Measurements from ENCODE around the gene GLYR1. TPM values are rescaled to one million over a fixed set of nuclear protein-coding genes. Genes with fewer than 3 reads are reported as not detected.

The GLYR1 gene
- polyA plus RNA-seq, 3 donors = 20.6 to 45.3 (median 44.4) TPM

DNA sequence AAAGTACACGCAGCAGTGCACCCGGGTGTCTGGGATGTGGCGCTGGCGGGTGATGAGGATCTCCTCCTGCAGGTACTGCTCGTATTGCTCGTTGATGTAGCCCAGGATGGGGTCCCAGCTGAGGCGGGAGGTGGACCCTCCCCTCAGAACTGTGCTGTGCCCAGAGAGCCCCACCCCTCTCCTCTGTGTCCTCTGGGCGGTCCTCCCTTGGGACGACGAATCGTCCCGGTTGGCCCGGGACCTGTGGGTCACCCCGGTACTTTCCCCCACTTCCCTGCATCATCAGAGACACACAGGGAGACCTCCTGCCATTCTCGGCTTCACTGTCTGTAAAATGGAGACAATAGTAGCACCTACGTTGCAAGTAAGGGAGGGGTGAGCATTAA lies 63.1 kb downstream of the GLYR1 start:
- 69 to 79% (median 77%) methylated on average over 13 to 16 of the region's 16 CpGs for WGBS, 3 donors
- no peak overlapping the region for H3K27ac ChIP-seq (ENCODE audit: low read depth, low read length)

- H3K27ac ChIP-seq (ENCODE audit: low read depth, low read length) = no peak overlapping the region
- WGBS, 3 donors = 87 to 89% (median 87%) methylated on average over 21 to 25 of the region's 25 CpGs
Measured at GRCh38 chr16:4783251-4783950, 63.7 kb downstream of the GLYR1 start.

- no peak overlapping the region for H3K27ac ChIP-seq (ENCODE audit: low read depth, low read length)
- WGBS, 3 donors = 80 to 92% (median 87%) methylated on average over 4 of the region's 4 CpGs
Measured at GRCh38 chr16:4780235-4780634, 66.9 kb downstream of the GLYR1 start.

DNA sequence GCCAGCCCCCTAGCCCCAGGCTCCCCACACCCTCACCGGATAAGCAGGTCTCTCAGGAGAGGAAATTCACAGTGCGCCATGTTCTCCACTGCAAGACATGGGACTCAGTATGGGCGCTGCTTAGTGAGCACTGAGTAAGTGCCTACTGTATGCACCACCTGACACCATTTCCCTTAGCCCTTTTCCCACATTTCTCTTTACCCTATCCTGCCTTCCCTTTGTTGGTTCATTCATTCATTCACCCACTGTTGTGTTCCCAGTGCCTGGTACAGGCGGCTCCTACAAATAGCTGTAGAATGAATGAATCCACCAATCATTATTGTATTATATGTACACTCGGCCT lies 69.1 kb downstream of the GLYR1 start:
- WGBS, 3 donors = 86 to 90% (median 89%) methylated on average over 5 of the region's 5 CpGs
- H3K27ac ChIP-seq (ENCODE audit: low read depth, low read length) = no peak overlapping the region

- 80 to 89% (median 85%) methylated on average over 17 of the region's 17 CpGs for WGBS, 3 donors
- no peak overlapping the region for H3K27ac ChIP-seq (ENCODE audit: low read depth, low read length)
Measured at GRCh38 chr16:4777339-4778049, 69.6 kb downstream of the GLYR1 start.

DNA sequence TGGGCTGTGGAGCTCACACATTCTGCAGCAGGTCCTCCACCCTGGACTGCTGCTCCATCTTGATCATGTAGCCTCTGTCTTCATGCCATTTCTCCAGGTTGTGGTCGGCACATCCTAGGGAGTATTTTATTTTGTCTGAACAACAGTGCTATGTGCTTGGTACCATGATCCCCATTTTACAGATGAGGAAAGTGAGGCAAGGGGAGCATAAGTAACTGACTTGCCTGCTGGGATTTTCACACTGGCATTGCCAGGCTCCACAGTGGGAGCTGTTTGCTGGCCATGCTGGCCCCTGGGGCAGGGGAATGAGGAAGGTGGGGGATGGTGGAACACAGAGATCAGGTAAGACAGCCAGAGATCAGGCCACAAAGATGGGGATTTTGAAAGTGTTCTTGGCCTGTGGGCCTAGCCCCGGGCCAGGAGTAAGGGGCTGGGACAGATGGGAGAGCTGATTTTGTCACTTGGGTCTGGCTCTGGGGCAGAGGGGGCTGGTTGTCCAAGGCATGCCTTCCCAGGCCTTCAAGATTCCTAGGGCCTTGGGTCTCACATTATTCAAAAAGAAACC lies 70.9 kb downstream of the GLYR1 start:
- WGBS, 3 donors = 82 to 92% (median 92%) methylated on average over 2 of the region's 2 CpGs
- H3K27ac ChIP-seq (ENCODE audit: low read depth, low read length) = no peak overlapping the region

DNA sequence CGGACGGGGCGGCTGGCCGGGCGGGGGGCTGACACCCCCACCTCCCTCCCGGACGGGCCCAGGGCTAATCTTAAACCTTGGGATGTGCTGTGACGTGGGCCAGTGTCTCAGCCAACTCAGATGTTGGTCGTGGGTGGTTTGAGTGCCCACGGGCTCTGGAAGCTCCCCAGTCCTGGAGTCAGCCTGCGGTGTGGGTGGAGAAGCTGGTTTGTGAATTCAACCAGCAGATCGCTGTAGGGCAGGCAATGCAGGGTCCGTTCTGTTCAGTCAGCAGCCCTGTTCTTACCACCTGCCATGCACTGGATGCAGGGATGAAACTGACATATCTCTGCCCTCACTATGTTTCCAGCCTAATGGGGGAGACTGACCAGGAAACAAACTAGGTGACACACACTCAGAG lies 72.1 kb downstream of the GLYR1 start:
- H3K27ac ChIP-seq (ENCODE audit: low read depth, low read length) = no peak overlapping the region
- WGBS, 3 donors = 78 to 94% (median 81%) methylated on average over 8 to 13 of the region's 13 CpGs

- H3K27ac ChIP-seq (ENCODE audit: low read depth, low read length) = no peak overlapping the region
- 84 to 90% (median 87%) methylated on average over 5 of the region's 5 CpGs for WGBS, 3 donors
Measured at GRCh38 chr16:4772351-4772750, 74.7 kb downstream of the GLYR1 start.

DNA sequence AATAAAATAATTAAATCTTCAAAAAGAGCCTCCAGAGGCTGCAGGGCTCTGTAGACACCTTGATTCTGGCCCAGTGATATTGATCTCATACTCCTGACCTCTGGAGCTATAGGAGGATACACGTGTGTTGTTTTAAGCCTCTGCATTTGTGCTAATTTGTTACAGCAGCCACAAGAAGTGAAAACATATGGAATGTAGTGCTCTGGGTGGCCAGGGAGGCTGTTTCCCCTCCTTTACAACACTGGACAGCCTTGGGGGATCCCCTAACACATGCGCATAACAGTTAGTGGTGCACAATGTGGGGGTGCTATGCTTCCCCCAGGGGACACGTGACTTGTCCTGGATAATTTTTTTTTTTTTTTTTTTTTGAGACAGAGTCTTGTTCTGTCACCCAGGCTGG lies 75.4 kb downstream of the GLYR1 start:
- 56 to 74% (median 73%) methylated on average over 3 of the region's 3 CpGs for WGBS, 3 donors
- no peak overlapping the region for H3K27ac ChIP-seq (ENCODE audit: low read depth, low read length)

GRCh38 chr16:4769306-4769638 lies 77.8 kb downstream of the GLYR1 start:
- 47 to 53% (median 49%) methylated on average over 7 of the region's 7 CpGs for WGBS, 3 donors
- no peak overlapping the region for H3K27ac ChIP-seq (ENCODE audit: low read depth, low read length)

GRCh38 chr16:4768549-4769305 lies 78.4 kb downstream of the GLYR1 start:
- H3K27ac ChIP-seq (ENCODE audit: low read depth, low read length) = no peak overlapping the region
- WGBS, 3 donors = 4 to 8% (median 4%) methylated on average over 48 of the region's 48 CpGs

GRCh38 chr16:4767872-4768548 lies 79.1 kb downstream of the GLYR1 start:
- WGBS, 3 donors = 40 to 50% (median 46%) methylated on average over 17 of the region's 17 CpGs
- no peak overlapping the region for H3K27ac ChIP-seq (ENCODE audit: low read depth, low read length)

DNA sequence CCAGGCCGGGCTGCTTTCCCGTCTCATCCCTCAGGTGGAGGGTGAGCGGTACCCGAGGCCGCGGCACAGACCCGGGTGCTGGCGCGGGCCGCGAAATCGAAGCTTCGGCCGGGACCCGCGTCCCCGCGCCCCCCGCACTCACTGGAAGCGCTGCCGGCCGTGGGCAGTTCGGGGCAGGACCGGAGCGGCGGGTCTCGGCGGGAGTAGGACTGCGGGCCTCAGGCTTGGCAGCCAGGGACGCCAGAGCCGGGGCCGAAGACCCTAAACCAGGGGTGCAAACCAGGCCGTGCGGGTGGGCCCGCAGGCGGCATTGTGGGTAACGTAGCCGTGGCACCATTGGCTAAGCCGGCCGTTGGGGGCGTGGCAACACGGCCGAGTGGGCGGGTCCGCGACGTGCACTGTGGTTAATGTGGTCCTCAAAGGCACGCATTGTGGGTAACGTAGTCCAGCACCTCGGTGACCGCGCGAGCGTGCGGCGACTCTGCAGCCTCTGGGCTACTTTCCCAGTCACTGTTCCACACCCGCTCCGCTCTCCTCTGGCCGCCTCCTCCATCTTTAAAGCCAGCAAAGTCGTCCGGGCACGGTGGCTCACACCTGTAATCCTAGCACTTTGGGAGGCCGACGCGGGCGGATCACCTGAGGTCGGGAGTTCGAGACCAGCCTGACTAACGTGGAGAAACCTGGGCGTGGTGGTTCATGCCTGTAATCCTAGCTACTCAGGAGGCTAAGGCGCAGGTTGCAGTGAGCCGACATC lies 80.0 kb downstream of the GLYR1 start, which contains the start of gene ZNF500:
TSS of gene ZNF500 (minus strand) at position 288 of the 754 bp plus-strand sequence. CDS start 1,184 bp downstream, outside the sequence.
- 3% methylated on average over 72 of the region's 72 CpGs for WGBS, 3 donors
- H3K27ac ChIP-seq (ENCODE audit: low read depth, low read length) = no peak within 1 kb of the TSS

DNA sequence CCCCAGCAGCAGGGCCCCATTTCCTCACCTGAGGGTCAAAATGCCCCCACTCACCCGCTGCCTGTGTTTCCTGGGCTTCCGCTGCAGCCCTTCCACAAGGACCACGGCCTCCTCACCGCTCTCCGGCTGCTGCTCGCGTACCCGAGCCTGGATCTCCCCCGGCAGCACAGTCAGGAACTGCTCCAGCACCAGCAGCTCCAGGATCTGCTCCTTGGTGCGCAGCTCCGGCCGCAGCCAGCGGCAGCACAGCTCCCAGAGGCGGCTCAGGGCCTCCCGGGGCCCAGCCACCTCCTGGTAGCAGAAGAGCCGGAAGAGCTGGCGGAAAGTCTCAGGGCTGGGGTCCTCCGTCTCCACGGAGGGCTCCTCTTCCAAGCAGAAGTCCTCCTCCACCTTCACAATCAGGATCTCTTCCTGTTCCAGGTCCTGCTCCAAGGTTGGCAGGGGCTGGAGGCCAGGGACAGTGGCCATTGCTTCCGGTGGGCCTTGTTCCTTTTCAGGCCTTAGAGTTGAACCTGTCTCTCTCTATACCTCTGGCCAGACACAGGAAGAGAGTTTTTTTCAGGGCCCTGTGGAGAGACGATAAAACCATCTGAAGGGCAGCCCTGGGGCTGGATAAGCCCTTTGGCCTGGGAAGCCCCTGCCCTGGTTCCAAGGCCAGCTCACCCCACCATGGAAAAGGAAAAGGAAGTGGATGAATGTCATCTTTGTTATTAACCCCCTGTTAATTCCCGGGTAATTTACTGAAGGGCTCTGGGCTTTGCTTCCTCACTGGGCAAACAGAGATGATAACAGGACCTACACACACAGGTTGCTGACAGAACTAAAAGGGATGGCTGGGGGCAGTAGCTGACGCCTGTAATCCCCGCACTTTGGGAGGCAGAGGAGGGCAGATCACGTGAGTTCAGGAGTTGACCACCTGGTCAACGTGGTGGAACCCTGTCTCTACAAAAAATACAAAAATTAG lies 81.3 kb downstream of the GLYR1 start:
- WGBS, 3 donors = 61 to 68% (median 66%) methylated on average over 26 of the region's 26 CpGs
- H3K27ac ChIP-seq (ENCODE audit: low read depth, low read length) = no peak overlapping the region

- H3K27ac ChIP-seq (ENCODE audit: low read depth, low read length) = no peak overlapping the region
- 86 to 94% (median 93%) methylated on average over 7 of the region's 7 CpGs for WGBS, 3 donors
Measured at GRCh38 chr16:4763791-4764190, 83.3 kb downstream of the GLYR1 start.

GRCh38 chr16:4762205-4762604 lies 84.9 kb downstream of the GLYR1 start:
- 91 to 100% (median 94%) methylated on average over 5 to 9 of the region's 9 CpGs for WGBS, 3 donors
- no peak overlapping the region for H3K27ac ChIP-seq (ENCODE audit: low read depth, low read length)
